SU-DHL-6 (cell line): ENCODE measurements around the gene TJP2.

Source experiments
- H2AFZ ChIP-seq: fragments of 200-600 bp; sonication (generic); 2 replicates; pipeline ENCODE4 v1.6.1; 2014; ENCODE audit warnings: low read depth, mild to moderate bottlenecking, moderate library complexity, mixed read lengths, antibody characterized with exemption, low read length; ENCODE audit not compliant: severe bottlenecking
- H3F3A ChIP-seq: fragments of 200-600 bp; shearing (Covaris generic); 2 replicates; pipeline ENCODE4 v1.6.0; 2016; ENCODE audit warnings: antibody characterized with exemption, mild to moderate bottlenecking; ENCODE audit not compliant: insufficient read depth
- H3K27ac ChIP-seq: fragments of 200-600 bp; sonication (generic); 2 replicates; pipeline ENCODE4 v1.5.1; 2016; ENCODE audit warnings: low read depth, mild to moderate bottlenecking, low read length, moderate library complexity, mixed read lengths
- H3K27me3 ChIP-seq: fragments of 200-600 bp; sonication (generic), shearing (Covaris generic); 2 replicates; pipeline ENCODE4 v1.6.0; 2014; ENCODE audit warnings: mild to moderate bottlenecking, low read length
- H3K36me3 ChIP-seq: fragments of 200-600 bp; sonication (generic); 2 replicates; pipeline ENCODE4 v1.6.1; 2014; ENCODE audit warnings: mild to moderate bottlenecking, low read length, mixed read lengths
- H3K4me2 ChIP-seq: fragments of 300-600, 200-600 bp; shearing (Covaris generic), sonication (generic); 2 replicates; pipeline ENCODE4 v1.6.0; 2014; ENCODE audit warnings: low read length, low read depth, mild to moderate bottlenecking; ENCODE audit not compliant: poor library complexity, severe bottlenecking
- H3K4me3 ChIP-seq: fragments of 200-600 bp; sonication (generic); 2 replicates; pipeline ENCODE4 v1.5.1; 2014; ENCODE audit warnings: antibody characterized with exemption, low read length, mild to moderate bottlenecking, mixed read lengths; ENCODE audit not compliant: insufficient read depth, poor library complexity, severe bottlenecking
- H3K79me2 ChIP-seq: fragments of 200-600 bp; sonication (generic); 2 replicates; pipeline ENCODE4 v1.6.1; 2014; ENCODE audit warnings: mild to moderate bottlenecking, low read length, moderate library complexity; ENCODE audit not compliant: insufficient read depth
- H3K9ac ChIP-seq: fragments of 200-600 bp; sonication (generic); 2 replicates; pipeline ENCODE4 v1.7.0; 2014; ENCODE audit warnings: mild to moderate bottlenecking, low read length
- H3K9me2 ChIP-seq: fragments of 200-600 bp; sonication (generic); replicated peaks from 2 replicates; pipeline ENCODE4 v1.6.1; 2014; ENCODE audit warnings: low read length; ENCODE audit not compliant: insufficient read depth
- H3K9me3 ChIP-seq: fragments of 200-600 bp; sonication (generic); 2 replicates; pipeline ENCODE4 v1.6.1; 2014; ENCODE audit warnings: low read length, mixed read lengths; ENCODE audit not compliant: insufficient read depth
- H4K20me1 ChIP-seq: fragments of 200-600 bp; sonication (generic); 2 replicates; pipeline ENCODE4 v1.6.1; 2014; ENCODE audit warnings: low read depth, mild to moderate bottlenecking, antibody characterized with exemption, low read length, moderate library complexity, mixed read lengths
- EZH2phosphoT487 ChIP-seq: fragments of 200-600 bp; sonication (generic), shearing (Covaris generic); conservative IDR thresholded peaks from 2 replicates; pipeline ENCODE4 v1.6.1; 2018; ENCODE audit warnings: mild to moderate bottlenecking, antibody characterized with exemption, low read length, moderate library complexity, mixed read lengths
- TF ChIP-seq, protein P1 (sequence below): fragments of 200-600 bp; sonication (generic); IDR thresholded peaks from one replicate; pipeline ENCODE4 v1.5.1; 2017; ENCODE audit warnings: antibody characterized with exemption, mild to moderate bottlenecking, low read length, moderate library complexity; ENCODE audit not compliant: insufficient read depth, poor library complexity, severe bottlenecking

The TJP2 gene

DNA sequence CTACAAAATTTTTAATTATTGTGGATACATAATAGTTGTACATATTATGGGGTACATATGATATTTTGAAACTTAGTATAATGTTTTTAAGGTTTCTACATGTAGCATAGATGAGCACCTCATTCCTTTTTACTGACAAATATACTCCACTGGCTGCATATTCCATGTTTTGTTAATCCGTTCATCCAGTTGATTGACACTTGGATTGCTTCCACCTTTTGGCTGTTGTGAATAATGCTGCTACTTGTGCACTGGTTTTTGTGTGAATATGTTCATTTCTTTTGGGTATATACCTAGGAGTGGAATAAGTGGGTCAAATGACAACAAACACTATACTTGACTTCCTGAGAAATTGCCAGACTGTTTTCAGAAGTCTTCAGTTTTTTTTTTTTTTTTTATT lies 148.2 kb downstream of the TJP2 start:
- no peaks in the 10 kb centered on the region for H3K27me3 ChIP-seq
- H3K9ac ChIP-seq = no peak overlapping the region
- no peaks in the 10 kb centered on the region for H3K9me2 ChIP-seq
- H4K20me1 ChIP-seq = no peaks in the 10 kb centered on the region
- no peak overlapping the region for H3K27ac ChIP-seq
- no peaks in the 10 kb centered on the region for H3K79me2 ChIP-seq
- H3F3A ChIP-seq = no peaks in the 10 kb centered on the region
- H3K4me3 ChIP-seq = no peak overlapping the region
- no peaks in the 10 kb centered on the region for H3K9me3 ChIP-seq
- H3K4me2 ChIP-seq = no peak overlapping the region
- TF ChIP-seq, protein P1, sequence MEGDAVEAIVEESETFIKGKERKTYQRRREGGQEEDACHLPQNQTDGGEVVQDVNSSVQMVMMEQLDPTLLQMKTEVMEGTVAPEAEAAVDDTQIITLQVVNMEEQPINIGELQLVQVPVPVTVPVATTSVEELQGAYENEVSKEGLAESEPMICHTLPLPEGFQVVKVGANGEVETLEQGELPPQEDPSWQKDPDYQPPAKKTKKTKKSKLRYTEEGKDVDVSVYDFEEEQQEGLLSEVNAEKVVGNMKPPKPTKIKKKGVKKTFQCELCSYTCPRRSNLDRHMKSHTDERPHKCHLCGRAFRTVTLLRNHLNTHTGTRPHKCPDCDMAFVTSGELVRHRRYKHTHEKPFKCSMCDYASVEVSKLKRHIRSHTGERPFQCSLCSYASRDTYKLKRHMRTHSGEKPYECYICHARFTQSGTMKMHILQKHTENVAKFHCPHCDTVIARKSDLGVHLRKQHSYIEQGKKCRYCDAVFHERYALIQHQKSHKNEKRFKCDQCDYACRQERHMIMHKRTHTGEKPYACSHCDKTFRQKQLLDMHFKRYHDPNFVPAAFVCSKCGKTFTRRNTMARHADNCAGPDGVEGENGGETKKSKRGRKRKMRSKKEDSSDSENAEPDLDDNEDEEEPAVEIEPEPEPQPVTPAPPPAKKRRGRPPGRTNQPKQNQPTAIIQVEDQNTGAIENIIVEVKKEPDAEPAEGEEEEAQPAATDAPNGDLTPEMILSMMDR = no peak
- no peak for TF ChIP-seq EZH2phosphoT487
- no peak overlapping the region for H2AFZ ChIP-seq
- no peaks in the 10 kb centered on the region for H3K36me3 ChIP-seq

DNA sequence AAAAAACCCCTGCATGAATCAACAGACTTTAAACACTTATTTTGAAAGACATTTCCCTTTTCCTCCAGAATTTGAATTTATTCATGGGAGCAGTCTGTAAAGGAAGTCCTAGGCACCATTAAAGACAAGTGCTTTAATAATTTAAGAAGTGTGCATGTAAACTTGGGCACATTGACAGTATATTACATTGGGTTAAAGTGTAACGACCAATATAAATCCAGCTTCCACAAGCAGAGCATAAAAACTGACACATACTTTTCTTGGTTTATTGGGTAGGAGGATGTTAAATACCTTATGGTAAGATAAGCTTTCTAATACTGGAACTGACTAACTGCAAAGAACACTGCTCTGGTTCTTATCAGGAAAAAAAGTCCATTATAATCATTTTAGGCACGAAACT lies 149.8 kb downstream of the TJP2 start:
- H3K27me3 ChIP-seq = no peaks in the 10 kb centered on the region
- no peak overlapping the region for H3K27ac ChIP-seq
- no peaks in the 10 kb centered on the region for H3K9me3 ChIP-seq
- TF ChIP-seq EZH2phosphoT487 = no peak
- TF ChIP-seq, protein P1 = no peak
- no peaks in the 10 kb centered on the region for H3K36me3 ChIP-seq
- no peaks in the 10 kb centered on the region for H4K20me1 ChIP-seq
- no peak overlapping the region for H2AFZ ChIP-seq
- H3K4me3 ChIP-seq = no peak overlapping the region
- no peak overlapping the region for H3K4me2 ChIP-seq
- H3K9ac ChIP-seq = no peak overlapping the region
- no peaks in the 10 kb centered on the region for H3F3A ChIP-seq
- no peaks in the 10 kb centered on the region for H3K9me2 ChIP-seq
- no peaks in the 10 kb centered on the region for H3K79me2 ChIP-seq
